ENCODE measurements around the gene SAP25. TPM values are rescaled to one million over a fixed set of nuclear protein-coding genes. Genes with fewer than 3 reads are reported as not detected.

Gene SAP25
- total and polyA plus RNA-seq, 2 of the 4 experiments (the other 2 are of a cell fraction), result 1.8 TPM; not detected in 1

DNA sequence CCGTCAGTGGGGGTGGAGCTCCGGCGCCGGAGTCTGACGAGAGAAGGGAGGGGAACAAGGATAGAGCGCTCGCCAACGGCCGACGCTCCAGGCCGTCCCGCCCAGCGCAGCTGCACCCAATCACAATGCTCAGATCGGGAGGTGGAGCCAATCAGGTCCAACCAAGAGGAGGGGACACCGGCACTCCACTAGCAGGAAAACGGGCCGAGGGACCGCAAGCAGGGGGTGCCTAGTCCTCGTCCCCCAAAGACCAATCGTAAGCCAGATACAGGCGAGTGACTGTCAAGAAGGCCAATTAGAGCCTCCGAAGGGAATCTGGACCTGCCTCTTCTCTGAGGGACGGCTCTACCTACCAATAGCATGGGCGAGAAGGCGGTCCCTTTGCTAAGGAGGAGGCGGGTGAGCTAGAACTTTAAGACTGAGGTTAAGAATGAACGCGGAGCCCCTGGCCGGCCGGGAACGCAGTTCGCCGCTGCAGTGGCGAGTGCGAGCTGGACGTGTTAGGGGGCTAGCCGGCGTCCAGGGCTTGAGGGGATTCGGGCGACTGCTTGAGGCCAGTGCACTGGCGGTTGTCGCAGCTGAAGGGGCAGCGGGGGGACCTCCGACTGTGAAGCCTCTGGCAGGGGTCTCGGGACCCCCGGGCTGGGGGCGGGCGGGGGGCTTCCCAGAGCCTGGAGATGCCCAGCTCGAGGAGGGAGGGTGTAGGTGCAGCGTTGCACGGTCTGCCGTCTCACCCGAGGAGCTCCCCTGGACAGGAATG is 12.7 kb upstream of the SAP25 start, which contains the start of gene FBXO24 (continued):
- TF ChIP-seq, protein P1, sequence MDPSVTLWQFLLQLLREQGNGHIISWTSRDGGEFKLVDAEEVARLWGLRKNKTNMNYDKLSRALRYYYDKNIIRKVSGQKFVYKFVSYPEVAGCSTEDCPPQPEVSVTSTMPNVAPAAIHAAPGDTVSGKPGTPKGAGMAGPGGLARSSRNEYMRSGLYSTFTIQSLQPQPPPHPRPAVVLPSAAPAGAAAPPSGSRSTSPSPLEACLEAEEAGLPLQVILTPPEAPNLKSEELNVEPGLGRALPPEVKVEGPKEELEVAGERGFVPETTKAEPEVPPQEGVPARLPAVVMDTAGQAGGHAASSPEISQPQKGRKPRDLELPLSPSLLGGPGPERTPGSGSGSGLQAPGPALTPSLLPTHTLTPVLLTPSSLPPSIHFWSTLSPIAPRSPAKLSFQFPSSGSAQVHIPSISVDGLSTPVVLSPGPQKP (IDR thresholded peaks at IDR 0.05; ENCODE audit: borderline replicate concordance, low read depth, low read length), result no peak
